AML-193 (cell line): Measurements from ENCODE around the gene FBXW12.
"Not testable (repeated sequence)": the region's sequence is repeated elsewhere in the genome, so short reads cannot be mapped to it uniquely, and the experiment has no call there.

Source experiments
- DNase-seq, 2 experiments: peaks; one replicate each; lab custom pipeline; 2025; lab: John Stamatoyannopoulos, UW

Gene FBXW12

GRCh38 chr3:48372862-48373435 lies 930 bp downstream of the FBXW12 start:
- no peak for DNase-seq

DNA sequence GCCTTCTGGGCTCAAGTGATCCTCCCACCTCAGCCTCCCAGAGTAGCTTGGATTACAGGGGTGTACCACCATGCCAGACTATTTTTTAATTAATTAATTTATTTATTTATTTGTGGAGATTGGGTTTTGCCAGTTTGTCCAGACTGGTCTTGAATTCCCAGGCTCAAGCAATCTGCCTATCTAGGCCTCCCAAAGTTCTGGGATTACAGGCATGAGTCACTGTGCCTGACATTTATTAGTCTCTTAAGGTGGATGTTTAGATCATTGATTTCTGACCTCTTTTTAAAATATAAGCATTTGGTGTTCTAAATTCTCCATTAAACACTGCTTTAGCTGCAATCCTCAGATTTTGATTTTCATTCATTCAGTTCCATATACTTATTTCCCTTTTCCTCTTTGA lies 15.6 kb downstream of the FBXW12 start:
- no peak for DNase-seq

GRCh38 chr3:48388966-48389365 lies 16.9 kb downstream of the FBXW12 start:
- no peak for DNase-seq

GRCh38 chr3:48394391-48394790 lies 22.4 kb downstream of the FBXW12 start:
- DNase-seq = no peak

DNA sequence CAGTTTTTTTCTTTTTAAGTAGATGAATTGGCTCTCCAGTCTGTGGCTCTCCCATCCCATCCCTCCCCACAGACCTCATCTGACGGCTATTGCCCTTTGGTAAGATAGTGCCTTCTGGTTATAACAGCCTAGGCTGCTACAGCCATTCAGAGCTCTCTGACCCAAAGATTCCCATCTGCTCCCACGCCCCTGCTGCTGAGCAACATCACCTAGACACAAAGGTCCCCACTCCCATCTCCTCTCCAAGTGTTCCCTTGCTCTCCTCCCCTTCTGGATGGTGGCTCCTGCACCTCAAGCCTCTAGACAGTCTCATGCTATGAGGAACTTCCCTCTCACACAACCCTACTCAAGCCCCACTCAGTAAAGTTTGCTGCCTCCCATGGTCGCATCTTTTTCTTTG lies 23.7 kb downstream of the FBXW12 start:
- DNase-seq = no peak

- no peak for DNase-seq
Observed at GRCh38 chr3:48397767-48398681, 26.0 kb downstream of the FBXW12 start.

DNA sequence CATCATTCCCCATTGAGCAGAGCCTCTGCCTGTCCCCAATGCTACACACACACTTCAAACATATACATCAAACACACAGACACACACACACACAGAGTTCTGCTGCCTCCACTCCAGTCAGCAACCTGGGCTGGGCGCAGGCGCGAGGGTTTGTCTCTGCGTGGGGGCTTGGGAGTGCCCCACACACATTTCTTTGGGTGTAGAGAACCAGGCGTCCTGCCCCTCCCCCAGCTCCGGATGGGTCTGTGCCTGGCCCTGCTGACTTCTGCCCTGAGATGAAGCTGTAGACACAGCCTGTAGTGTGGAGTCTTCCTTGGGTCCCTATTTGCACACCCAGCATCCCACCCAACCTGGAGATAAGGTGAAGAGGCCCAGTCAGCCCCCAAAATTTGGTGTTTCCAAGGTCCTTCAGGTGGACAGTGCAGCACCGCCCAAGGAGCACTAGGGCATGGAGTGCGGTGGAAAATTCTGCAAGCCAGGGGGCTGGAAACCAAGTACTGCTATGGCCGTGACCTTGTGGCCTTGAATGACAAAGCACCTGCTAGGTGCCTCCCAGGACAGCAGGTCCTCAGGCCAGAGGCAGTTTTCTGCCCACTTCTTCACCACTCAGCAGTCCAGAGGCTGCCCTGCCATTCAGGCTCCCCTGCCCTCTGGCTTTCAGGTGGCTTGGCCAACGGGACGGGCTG lies 26.8 kb downstream of the FBXW12 start:
- DNase-seq = no peak

- DNase-seq = peak; percentile 61 to 64
Observed at GRCh38 chr3:48399387-48400172, 27.6 kb downstream of the FBXW12 start.

DNA sequence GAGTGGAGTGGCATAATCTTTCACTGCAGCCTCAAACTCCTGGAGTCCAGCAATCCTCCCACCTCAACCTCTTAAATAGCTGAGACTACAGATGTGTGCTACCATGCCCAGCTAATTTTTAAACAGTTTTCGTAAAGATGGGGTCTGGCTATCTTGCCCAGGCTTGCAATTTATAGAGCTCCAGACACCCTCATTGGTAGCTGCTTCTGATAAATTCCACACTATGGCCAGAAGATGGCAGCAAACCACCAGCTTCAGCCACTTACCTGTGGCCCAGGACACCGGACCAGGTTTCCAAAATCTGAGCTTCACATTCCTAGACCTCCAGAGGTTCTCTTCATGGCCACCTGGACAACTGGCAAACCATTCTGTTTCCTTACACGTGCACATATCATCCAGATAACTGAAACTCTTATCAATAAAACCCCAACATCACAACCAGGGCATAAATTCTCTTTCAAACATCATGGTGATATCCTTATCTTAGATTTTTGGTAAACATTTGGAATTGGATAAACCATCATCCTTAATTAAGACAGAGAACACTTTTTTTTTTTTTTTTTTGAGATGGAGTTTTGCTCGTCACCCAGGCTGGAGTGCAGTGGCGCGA lies 28.9 kb downstream of the FBXW12 start:
- peak; percentile 70 to 71 for DNase-seq

DNA sequence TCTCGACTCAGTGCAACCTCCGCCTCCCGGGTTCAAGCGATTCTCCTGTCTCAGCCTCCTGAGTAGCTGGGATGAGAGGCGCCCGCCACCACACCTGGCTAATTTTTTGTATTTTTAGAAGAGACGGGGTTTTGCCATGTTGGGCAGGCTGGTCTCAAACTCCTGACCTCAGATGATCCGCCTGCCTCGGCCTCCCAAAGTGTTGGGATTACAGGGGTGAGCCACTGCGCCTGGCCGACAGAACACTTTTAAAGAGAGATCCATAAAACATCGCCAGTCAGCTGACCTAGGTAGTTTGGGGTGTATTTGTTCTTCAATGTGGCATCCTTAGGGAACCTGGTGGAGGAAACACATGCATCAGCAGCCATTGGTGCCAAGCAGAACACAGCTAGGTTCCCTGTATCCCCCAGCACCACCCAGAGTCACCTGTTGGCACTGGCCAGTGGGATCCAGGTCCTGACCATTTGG lies 29.4 kb downstream of the FBXW12 start:
- not testable (repeated sequence) for DNase-seq

- DNase-seq = no peak
Observed at GRCh38 chr3:48402281-48402732, 30.3 kb downstream of the FBXW12 start.

DNA sequence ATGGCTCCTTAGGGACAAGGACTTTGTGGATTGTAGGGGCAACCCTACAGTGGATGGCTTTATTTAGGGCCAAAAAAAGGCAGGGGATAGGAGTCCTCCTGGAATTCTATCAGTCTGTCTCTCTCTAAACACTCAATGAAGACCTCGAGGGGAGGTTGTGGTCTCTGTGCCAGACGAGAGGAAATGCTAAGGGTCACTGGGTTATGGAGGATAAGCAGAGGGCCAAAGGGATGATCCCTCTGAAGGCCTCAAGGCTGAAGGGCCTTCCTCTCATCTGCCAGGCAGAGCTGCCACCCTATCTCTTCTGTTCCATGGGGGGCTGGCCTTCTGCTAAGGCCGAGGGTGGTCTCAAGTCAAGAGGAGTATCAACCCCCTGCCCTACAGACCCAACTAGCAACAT lies 30.9 kb downstream of the FBXW12 start:
- DNase-seq = no peak

DNA sequence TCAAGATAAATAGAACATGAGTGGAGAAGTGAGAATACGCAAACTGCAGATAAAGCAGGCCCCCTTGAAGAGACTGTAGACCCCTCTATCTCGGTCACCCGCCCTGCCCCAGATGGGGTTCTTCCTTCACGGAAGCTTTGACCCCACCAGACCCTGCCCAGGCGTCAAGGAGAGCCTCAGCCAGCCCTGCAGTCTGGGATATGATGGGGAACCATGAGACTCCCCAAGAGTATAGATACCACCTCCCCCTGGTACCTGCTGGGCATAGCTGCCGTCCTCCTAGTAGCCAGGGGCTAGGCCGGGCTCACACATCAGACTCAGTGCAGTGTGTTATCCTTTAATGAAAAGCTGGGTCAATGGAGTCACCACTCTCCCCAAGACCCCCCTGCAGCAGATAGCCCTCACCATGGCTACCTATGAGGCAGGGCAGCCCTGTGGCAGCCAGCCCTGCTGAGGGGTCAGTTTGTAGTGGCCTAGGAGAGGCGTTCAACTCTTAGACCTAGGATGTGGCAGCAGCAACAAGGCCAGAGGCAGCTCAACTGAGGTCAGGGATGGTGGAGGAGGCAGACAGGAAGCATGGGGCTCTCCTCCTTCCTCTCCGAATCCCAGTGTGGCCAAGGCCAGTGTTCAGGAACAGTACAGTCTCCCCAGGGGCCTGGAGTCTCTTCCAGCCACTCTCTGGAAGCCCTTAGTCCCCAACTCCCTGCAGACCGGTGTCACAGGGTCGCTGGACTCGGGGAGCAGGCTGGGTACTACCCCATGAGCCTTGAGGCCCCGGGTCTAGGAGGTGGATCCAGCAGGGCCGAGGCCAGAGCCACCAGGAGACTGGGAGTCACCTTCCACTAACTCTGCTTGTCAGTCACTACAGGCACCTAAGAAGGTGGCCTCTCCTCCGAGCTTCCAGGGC lies 31.8 kb downstream of the FBXW12 start:
- no peak for DNase-seq

GRCh38 chr3:48404440-48405342 lies 32.7 kb downstream of the FBXW12 start:
- no peak for DNase-seq

DNA sequence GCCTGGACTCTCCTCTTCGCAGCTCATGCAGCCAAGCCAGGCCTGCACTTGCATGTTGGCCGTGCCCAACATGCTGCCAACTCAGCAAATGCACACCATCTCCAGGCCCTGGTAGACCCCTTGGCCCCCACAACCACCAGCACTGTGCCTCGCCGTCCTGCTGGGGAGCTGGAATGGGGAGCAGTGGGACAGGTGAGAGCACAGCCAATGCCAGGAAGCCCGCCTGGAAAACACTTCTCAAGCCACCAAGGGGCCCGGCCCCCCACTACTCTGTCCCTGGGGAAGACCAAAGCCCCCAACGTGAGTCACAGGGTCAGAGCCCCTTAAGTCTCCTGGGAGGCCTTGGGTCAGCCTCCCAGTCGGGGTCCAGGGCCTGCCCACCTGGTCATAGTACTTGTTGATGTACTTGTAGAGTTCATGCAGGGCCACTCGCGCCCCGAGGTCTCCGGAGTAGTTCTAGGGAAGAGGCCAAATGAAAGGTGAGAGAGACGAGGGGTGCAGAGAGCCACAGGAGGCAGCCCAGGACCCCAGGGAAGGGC lies 33.4 kb downstream of the FBXW12 start:
- DNase-seq = no peak

DNA sequence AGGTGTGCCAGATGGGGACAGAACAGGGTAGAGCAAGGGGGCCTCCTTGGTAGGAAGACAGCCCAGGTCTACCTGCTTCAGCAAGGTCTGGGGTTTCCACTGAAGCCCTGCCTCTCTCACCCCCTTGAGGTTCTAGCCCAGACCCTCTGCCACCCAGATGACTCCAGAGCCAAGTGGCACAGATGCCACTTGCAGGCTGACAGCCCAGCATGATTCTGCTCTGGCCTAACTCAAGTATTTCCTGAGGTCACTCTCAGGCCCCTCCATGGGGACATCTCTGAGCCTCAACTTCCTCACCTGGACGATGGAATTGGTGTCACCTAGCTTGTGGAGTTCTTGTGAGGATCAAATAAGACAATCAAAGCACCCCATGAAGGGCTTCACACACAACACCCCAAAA lies 34.0 kb downstream of the FBXW12 start:
- DNase-seq = no peak

- no peak for DNase-seq
Observed at GRCh38 chr3:48406443-48407431, 34.7 kb downstream of the FBXW12 start.
